Lung (tissue), 12 donors: Measurements from ENCODE around the gene BMPER. TPM values are rescaled to one million over a fixed set of nuclear protein-coding genes. Genes with fewer than 3 reads are reported as not detected.

Experiments
- ATAC-seq: fragments of 200-7000 bp; cut with Tn5 transposase; one replicate; pipeline ENCODE4 v1.9.1; 2020; ENCODE audit warnings: moderate number of reproducible peaks; ENCODE audit not compliant: insufficient read depth, low FRiP score
- DNase-seq, 3 donors: peaks; one replicate each; pipeline ENCODE4 v3.0.0-alpha.2; 2013 to 2017
- H3K27ac ChIP-seq, 2 donors: one replicate each; pipeline ENCODE4 v1.5.1; 2013; ENCODE audit warnings: mild to moderate bottlenecking in 2 of 2, moderate library complexity in 2 of 2, control low read depth in 1 of 2, inconsistent platforms in 1 of 2, low read depth in 1 of 2, low read length in 1 of 2
- H3K27me3 ChIP-seq, 3 donors: one replicate each; pipeline ENCODE4 v1.5.1; 2013; ENCODE audit warnings: low read length in 2 of 3; ENCODE audit not compliant: control insufficient read depth in 3 of 3, insufficient read depth in 3 of 3
- H3K36me3 ChIP-seq, 4 donors: one replicate each; pipeline ENCODE4 v1.5.1; 2013; ENCODE audit warnings: low read length in 4 of 4, mild to moderate bottlenecking in 1 of 4, moderate library complexity in 1 of 4; ENCODE audit not compliant: control insufficient read depth in 4 of 4, insufficient read depth in 4 of 4
- H3K4me1 ChIP-seq, 5 donors: one replicate each; pipeline ENCODE4 v1.5.1; 2013; ENCODE audit warnings: low read length in 5 of 5, mild to moderate bottlenecking in 2 of 5, moderate library complexity in 1 of 5; ENCODE audit not compliant: control insufficient read depth in 5 of 5, insufficient read depth in 5 of 5
- H3K4me3 ChIP-seq: one replicate; pipeline ENCODE4 v1.5.1; 2013; ENCODE audit warnings: mild to moderate bottlenecking, control low read depth, moderate library complexity
- H3K9ac ChIP-seq, 2 donors: one replicate each; pipeline ENCODE4 v1.5.1; 2013; ENCODE audit warnings: low read length in 2 of 2, control low read depth in 1 of 2; ENCODE audit not compliant: insufficient read depth in 1 of 2
- H3K9me3 ChIP-seq, 4 donors: one replicate each; pipeline ENCODE4 v1.5.1; 2013; ENCODE audit warnings: low read length in 3 of 4, mild to moderate bottlenecking in 1 of 4, moderate library complexity in 1 of 4; ENCODE audit not compliant: control insufficient read depth in 4 of 4, insufficient read depth in 3 of 4
- WGBS, 2 donors: extraction: QIAGEN DNeasy Blood & Tissue Kit; methylation state at CpG; one replicate each; pipeline ENCODE4 v1.1.7; 2013; 5-methylcytosine and 5-hydroxymethylcytosine counted together
- polyA plus RNA-seq, 2 donors: library from polyadenylated mRNA; stranded (reverse); fragments of 200-250 nt; gene quantifications; one replicate each; pipeline ENCODE4 v1.2.1, GENCODE V29; 2013
- total RNA-seq, 2 donors: library from RNA; depleted of rRNA in 1 of 2; stranded (reverse); fragments of >200 nt in 1 of 2; gene quantifications; one replicate each; pipeline ENCODE4 v1.2.1, GENCODE V29; 2014 to 2021
- TF ChIP-seq, protein P1 (sequence below): IDR thresholded peaks from 2 replicates; pipeline ENCODE4 v1.5.1; 2012; ENCODE audit warnings: mild to moderate bottlenecking; ENCODE audit errors: control extremely low read depth, extremely low read depth
- donor health status: control.
- donor health status: control.
- donor health status: Bipolar disorder and iron deficiency.
- donor health status: healthy.
- donor health status: DM: yes; HTN: yes; CAD: no.

BMPER gene
- total and polyA plus RNA-seq, 4 donors, result 3.7 to 51.0 (median 9.0) TPM

DNA sequence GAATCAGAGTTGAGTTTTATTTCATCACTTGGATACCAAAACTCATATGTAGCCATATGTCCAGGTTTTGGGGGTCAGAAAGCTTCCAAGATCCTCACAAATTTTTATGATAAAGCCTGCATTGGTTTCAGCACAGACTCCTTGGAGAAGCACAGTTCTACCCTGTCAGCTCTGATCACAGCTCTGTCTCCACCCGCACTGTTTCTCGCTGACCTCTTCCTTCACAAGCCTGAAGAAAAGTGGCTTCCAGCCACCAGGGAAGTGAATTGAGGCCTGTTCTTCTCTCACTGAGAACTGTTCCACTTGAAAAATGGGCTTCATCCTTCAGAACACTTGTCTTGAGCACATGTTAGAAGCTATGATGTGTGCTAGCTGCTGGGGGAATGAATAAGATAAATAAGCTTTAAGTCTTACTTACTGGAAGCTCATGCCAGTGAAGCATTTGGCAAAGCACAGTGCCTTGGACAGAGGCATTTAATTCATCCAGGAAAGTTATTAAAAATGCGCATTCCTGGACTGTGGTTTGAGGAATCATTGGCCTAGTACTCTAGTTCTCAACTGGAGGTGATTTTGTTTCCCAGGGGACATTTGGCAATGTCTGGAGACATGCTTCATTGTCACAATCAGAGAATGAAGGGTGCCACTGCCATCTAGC is 133.6 kb downstream of the BMPER start:
- TF ChIP-seq, protein P1, sequence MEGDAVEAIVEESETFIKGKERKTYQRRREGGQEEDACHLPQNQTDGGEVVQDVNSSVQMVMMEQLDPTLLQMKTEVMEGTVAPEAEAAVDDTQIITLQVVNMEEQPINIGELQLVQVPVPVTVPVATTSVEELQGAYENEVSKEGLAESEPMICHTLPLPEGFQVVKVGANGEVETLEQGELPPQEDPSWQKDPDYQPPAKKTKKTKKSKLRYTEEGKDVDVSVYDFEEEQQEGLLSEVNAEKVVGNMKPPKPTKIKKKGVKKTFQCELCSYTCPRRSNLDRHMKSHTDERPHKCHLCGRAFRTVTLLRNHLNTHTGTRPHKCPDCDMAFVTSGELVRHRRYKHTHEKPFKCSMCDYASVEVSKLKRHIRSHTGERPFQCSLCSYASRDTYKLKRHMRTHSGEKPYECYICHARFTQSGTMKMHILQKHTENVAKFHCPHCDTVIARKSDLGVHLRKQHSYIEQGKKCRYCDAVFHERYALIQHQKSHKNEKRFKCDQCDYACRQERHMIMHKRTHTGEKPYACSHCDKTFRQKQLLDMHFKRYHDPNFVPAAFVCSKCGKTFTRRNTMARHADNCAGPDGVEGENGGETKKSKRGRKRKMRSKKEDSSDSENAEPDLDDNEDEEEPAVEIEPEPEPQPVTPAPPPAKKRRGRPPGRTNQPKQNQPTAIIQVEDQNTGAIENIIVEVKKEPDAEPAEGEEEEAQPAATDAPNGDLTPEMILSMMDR, result no peak
- Histone ChIP-seq H3K9me3 (no peaks in the 10 kb centered on the region), H3K4me1 (peaks cover 0 to 54% (median 16%) of the 10 kb centered on the region in 5 donors), H3K4me3 (no peak overlapping the region), H3K36me3 (peaks cover 0 to 11% (median 2%) of the 10 kb centered on the region in 4 donors), H3K9ac (no peak overlapping the region), H3K27me3 (no peaks in the 10 kb centered on the region), H3K27ac (no peak overlapping the region)
- WGBS, 2 donors, result 77 to 83% methylated on average over 3 of the region's 3 CpGs
- ATAC-seq (no peak), DNase-seq (peak in 2 of 3 donors; percentile 19 to 32)

DNA sequence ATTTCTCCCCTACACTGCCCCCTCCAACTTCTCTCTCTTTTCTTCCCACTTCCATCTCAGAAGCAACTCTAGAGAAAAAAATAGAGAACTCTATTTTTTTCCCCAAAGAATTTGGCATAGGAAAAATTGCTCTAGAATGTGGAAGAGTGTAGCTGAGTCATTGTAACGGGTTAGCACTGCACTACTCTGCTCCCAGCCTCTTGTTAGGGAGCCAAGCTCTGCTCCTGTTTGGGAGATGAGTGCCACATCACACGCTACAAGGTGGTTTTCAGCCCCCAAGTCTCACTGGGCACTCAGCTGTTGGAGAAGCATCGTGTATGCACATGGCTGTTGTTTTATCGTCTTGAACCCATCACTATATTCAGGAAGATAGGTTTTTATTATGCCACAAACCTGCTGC is 136.4 kb downstream of the BMPER start:
- H3K27ac ChIP-seq, result no peak overlapping the region
- peaks cover 0 to 40% (median 9%) of the 10 kb centered on the region in 5 donors for H3K4me1 ChIP-seq
- H3K27me3 ChIP-seq, result no peaks in the 10 kb centered on the region
- H3K36me3 ChIP-seq, result peaks cover 0 to 6% (median 2%) of the 10 kb centered on the region in 4 donors
- WGBS, 2 donors, result 89 to 92% methylated on average over 4 of the region's 4 CpGs
- H3K4me3 ChIP-seq, result no peak overlapping the region
- ATAC-seq (no peak), DNase-seq (no peak)
- no peak overlapping the region for H3K9ac ChIP-seq
- H3K9me3 ChIP-seq, result no peaks in the 10 kb centered on the region
- TF ChIP-seq, protein P1, result no peak

DNA sequence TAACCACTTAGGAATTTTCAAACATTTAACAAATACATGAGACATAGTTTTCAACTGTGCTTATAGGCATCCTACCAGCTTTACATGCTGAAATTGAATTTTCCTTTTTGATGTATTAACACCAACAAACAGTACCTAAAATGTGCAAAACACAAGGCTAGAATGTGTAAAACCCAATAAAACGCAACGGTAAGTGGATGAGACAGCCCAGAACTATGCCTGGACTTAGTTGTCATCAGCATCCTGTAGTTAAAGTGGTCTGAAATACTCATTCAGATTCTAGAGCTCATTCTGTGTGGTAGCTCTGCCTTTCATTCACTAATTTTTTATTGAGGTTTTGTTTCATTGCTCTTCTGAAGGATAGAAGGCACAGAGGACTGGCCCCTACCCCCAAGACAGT is 137.1 kb downstream of the BMPER start:
- ATAC-seq, result no peak
- H3K4me1 ChIP-seq, result peaks cover 0 to 33% (median 5%) of the 10 kb centered on the region in 5 donors
- WGBS, 2 donors, result 91 to 93% methylated on average over 2 of the region's 2 CpGs

More for the DNA sequence above, 137.1 kb downstream of the BMPER start:
- Histone ChIP-seq H3K4me3 (no peak overlapping the region), H3K9me3 (no peaks in the 10 kb centered on the region), H3K9ac (no peak overlapping the region), H3K36me3 (peaks cover 0 to 9% (median 2%) of the 10 kb centered on the region in 4 donors), H3K27me3 (no peaks in the 10 kb centered on the region), H3K27ac (no peak overlapping the region)
- no peak for DNase-seq
- TF ChIP-seq, protein P1, result no peak
